K562 (cell line): ENCODE measurements around the gene INO80E. TPM values are rescaled to one million over a fixed set of nuclear protein-coding genes. Genes with fewer than 3 reads are reported as not detected.
A peak's percentile ranks its signal among the peaks of the same experiment; 100 is the strongest.

ENCODE experiments used
- ARID4B ChIP-seq: sonication (generic); formaldehyde crosslinking; IDR thresholded peaks from 2 replicates; pipeline ENCODE4 v1.8.0; 2022; ENCODE audit warnings: mild to moderate bottlenecking, missing genetic modification reagents
- CBFA2T3 ChIP-seq: fragments of 450-650 bp; IDR thresholded peaks from 2 replicates; pipeline ENCODE4 v1.6.1; 2017
- E2F5 ChIP-seq: sonication (generic); formaldehyde crosslinking; IDR thresholded peaks from 2 replicates; pipeline ENCODE4 v1.8.0; 2022; ENCODE audit warnings: mild to moderate bottlenecking, missing genetic modification reagents
- ETV5 ChIP-seq: sonication (generic); formaldehyde crosslinking; IDR thresholded peaks from 2 replicates; pipeline ENCODE4 v1.4.0; 2020; ENCODE audit warnings: low read depth, mild to moderate bottlenecking, missing genetic modification reagents
- NR2C2 ChIP-seq, 2 experiments: fragments of 200-800 bp in 1 of 2; sonication (Bioruptor generic) in 1 of 2; sonication (generic) in 1 of 2; formaldehyde crosslinking in 1 of 2; IDR thresholded peaks; 2 replicates each; pipeline versions ENCODE4 v1.6.1 to v1.8.0; 2016 to 2022; ENCODE audit warnings: mild to moderate bottlenecking in 1 of 2, missing compliant biosample characterization in 1 of 2, missing genetic modification characterization in 1 of 2, missing genetic modification reagents in 1 of 2
- PHB2 ChIP-seq: fragments of 450-650 bp; IDR thresholded peaks from 2 replicates; pipeline ENCODE4 v1.6.1; 2017; ENCODE audit warnings: low read depth
- RBBP5 ChIP-seq: fragments of 200-600 bp; sonication (generic); IDR thresholded peaks from 2 replicates; pipeline ENCODE4 v1.6.1; 2012; ENCODE audit warnings: borderline replicate concordance, mild to moderate bottlenecking, low read length, control low read depth, inconsistent platforms; ENCODE audit not compliant: insufficient read depth, poor library complexity, severe bottlenecking
- SPI1 ChIP-seq: IDR thresholded peaks from 2 replicates; pipeline ENCODE4 v1.6.1; 2011; ENCODE audit warnings: low read depth, low read length, control low read depth, borderline replicate concordance
- polyA plus RNA-seq, 8 experiments: library from polyadenylated mRNA; depleted of rRNA in 4 of 8; stranded (reverse) in 5 of 8; unstranded in 3 of 8; fragments of >200 nt; fragmentation: Nextera tagmentation in 2 of 8; fragmentation: Illumina TruSeq in 1 of 8; extraction: Ambion mirVana in 2 of 8; extraction: Trizol in 1 of 8; gene quantifications; 2 replicates each; pipeline versions ENCODE4 v1.2.1 to v1.2.3, GENCODE V29; 2011 to 2014; ENCODE audit warnings: inconsistent platforms in 1 of 8, missing spikeins in 1 of 8
- total RNA-seq, 7 experiments: library from RNA; depleted of rRNA in 6 of 7; stranded (reverse); fragments of >200 nt in 6 of 7; fragmentation: Illumina TruSeq in 2 of 7; extraction: Trizol in 2 of 7; gene quantifications; 2 replicates each; pipeline versions ENCODE4 v1.2.1 to v1.2.3, GENCODE V29; 2011 to 2021; ENCODE audit warnings: low replicate concordance in 1 of 7

INO80E gene
- total and polyA plus RNA-seq, 9 of the 15 experiments (the other 6 are each of a cell fraction or from before 2014, with no cell fraction given): 0.31 to 102 (median 49.3) TPM

GRCh38 chr16:29974291-29975133 lies 21.5 kb upstream of the INO80E start (continued):
- TF ChIP-seq E2F5 (CRISPR knock-in tag) (0 out of 2 replicates have a peak, but pooled peaks have one; percentile 7), RBBP5 (peak; percentile 23), ARID4B (CRISPR knock-in tag) (peak; percentile 56; the same call in 1 of the 2 replicates), PHB2 (peak; percentile 33; the same call in 1 of the 2 replicates), ETV5 (0 out of 2 replicates have a peak, but pooled peaks have one; percentile 24), SPI1 (peak; percentile 32; the same call in 1 of the 2 replicates), NR2C2 (CRISPR knock-in tag; IDR thresholded peaks at IDR 0.05) (no peak; the same call in 1 of the 2 replicates), NR2C2 (tag; IDR thresholded peaks at IDR 0.05) (0 out of 2 replicates have a peak, but pooled peaks have one; percentile 30), CBFA2T3 (0 out of 2 replicates have a peak, but pooled peaks have one; percentile 35)
- TF ChIP-seq, all 486 proteins: peak for 19
